Measurements from ENCODE around the gene GMPPB. TPM values are rescaled to one million over a fixed set of nuclear protein-coding genes. Genes with fewer than 3 reads are reported as not detected.

The GMPPB gene
- total RNA-seq, 4 donors from 2014 or later: 15.6 to 20.5 (median 17.3) TPM

GRCh38 chr3:49769286-49769915 lies 45.6 kb upstream of the GMPPB start:
- WGBS, 2 donors (ENCODE audit: low coverage in 1 of 2): 75 to 87% methylated on average over 3 of the region's 3 CpGs
- Histone ChIP-seq H3K4me3 (no peak overlapping the region), H3K36me3 (peaks cover 0 to 18% of the 10 kb centered on the region in 2 donors), H3K4me1 (peaks cover 0 to 30% (median 4%) of the 10 kb centered on the region in 3 donors), H3K27me3 (no peaks in the 10 kb centered on the region), H3K9me3 (no peaks in the 10 kb centered on the region), H3K27ac (no peak overlapping the region)
- no peak for ATAC-seq
- TF ChIP-seq POLR2A (IDR thresholded peaks at IDR 0.05) (no peak), CTCF (IDR thresholded peaks at IDR 0.05) (no peak), POLR2AphosphoS5 (IDR thresholded peaks at IDR 0.05) (no peak), EP300 (IDR thresholded peaks at IDR 0.05) (no peak)

GRCh38 chr3:49763981-49764380 lies 40.2 kb upstream of the GMPPB start:
- WGBS, 2 donors (ENCODE audit: low coverage in 1 of 2): 96% methylated on average over 4 of the region's 4 CpGs
- ATAC-seq: no peak
- TF ChIP-seq POLR2AphosphoS5 (IDR thresholded peaks at IDR 0.05) (no peak), CTCF (IDR thresholded peaks at IDR 0.05) (no peak), POLR2A (IDR thresholded peaks at IDR 0.05) (no peak), EP300 (IDR thresholded peaks at IDR 0.05) (no peak)

DNA sequence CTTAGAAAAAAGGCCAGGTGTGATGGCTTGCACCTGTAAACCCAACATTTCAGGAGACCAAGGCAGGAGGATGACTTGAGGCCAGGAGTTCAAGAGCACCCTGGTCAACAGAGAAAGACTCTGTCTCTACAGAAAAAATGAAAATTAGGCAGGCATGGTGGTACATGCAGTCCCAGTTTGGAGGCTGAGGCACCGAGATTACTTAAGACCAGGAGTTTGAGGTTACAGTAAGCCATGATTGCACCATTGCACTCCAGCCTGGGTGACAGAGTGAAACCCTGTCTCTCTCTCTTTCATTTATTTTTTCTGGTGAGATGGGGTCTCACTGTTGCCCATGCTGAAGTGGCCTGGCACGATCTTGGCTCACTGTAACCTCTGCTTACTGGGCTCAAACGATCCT lies 37.9 kb upstream of the GMPPB start:
- no peak for ATAC-seq
- Histone ChIP-seq H3K27me3 (no peaks in the 10 kb centered on the region), H3K4me1 (peaks cover 0 to 10% (median 0%) of the 10 kb centered on the region in 3 donors), H3K9me3 (no peaks in the 10 kb centered on the region), H3K36me3 (peaks cover 0 to 15% of the 10 kb centered on the region in 2 donors), H3K4me3 (no peak overlapping the region), H3K27ac (no peak overlapping the region)
- 71% methylated on average over 3 of the region's 3 CpGs; no CpG with 5 or more reads in 1 of the 2 donors for WGBS, 2 donors (ENCODE audit: low coverage in 1 of 2)
- no peak for TF ChIP-seq POLR2AphosphoS5 (IDR thresholded peaks at IDR 0.05)
- TF ChIP-seq POLR2A (IDR thresholded peaks at IDR 0.05): no peak
- TF ChIP-seq CTCF (IDR thresholded peaks at IDR 0.05): no peak
- TF ChIP-seq EP300 (IDR thresholded peaks at IDR 0.05): no peak

More at GRCh38 chr3:49763981-49764380, 40.2 kb upstream of the GMPPB start:
- H3K36me3 ChIP-seq: peaks cover 0 to 15% of the 10 kb centered on the region in 2 donors
- no peaks in the 10 kb centered on the region for H3K27me3 ChIP-seq
- H3K4me1 ChIP-seq: no peaks in the 10 kb centered on the region
- H3K27ac ChIP-seq: no peak overlapping the region
- H3K4me3 ChIP-seq: no peak overlapping the region
- no peaks in the 10 kb centered on the region for H3K9me3 ChIP-seq

DNA sequence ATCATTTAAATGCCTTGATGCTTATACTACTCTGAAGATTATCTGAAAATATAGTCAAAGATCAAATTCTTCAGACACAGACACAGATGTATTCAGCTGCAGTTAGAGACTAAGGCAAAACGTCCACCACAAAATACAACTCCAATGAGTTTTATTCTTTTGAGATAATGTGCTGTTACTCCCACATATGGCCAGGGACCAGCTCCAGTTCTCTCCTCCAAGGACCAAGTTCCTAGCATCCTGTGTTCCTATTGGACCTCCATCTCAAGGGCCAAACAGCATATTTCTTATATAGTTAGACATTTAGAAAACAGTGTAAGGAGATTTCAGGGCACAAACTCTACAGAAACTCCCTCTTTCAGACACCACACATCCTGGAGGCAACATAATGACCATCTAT lies 35.5 kb upstream of the GMPPB start:
- no peaks in the 10 kb centered on the region for H3K9me3 ChIP-seq
- peaks cover 0 to 32% (median 0%) of the 10 kb centered on the region in 3 donors for H3K4me1 ChIP-seq
- 11 to 20% methylated on average over 1 of the region's 1 CpG for WGBS, 2 donors (ENCODE audit: low coverage in 1 of 2)
- no peak overlapping the region for H3K4me3 ChIP-seq
- no peaks in the 10 kb centered on the region for H3K27me3 ChIP-seq
- peaks cover 0 to 7% of the 10 kb centered on the region in 2 donors for H3K36me3 ChIP-seq
- H3K27ac ChIP-seq: no peak overlapping the region
- ATAC-seq: no peak
- TF ChIP-seq CTCF (IDR thresholded peaks at IDR 0.05): no peak
- no peak for TF ChIP-seq POLR2AphosphoS5 (IDR thresholded peaks at IDR 0.05)
- TF ChIP-seq EP300 (IDR thresholded peaks at IDR 0.05): no peak
- no peak for TF ChIP-seq POLR2A (IDR thresholded peaks at IDR 0.05)

DNA sequence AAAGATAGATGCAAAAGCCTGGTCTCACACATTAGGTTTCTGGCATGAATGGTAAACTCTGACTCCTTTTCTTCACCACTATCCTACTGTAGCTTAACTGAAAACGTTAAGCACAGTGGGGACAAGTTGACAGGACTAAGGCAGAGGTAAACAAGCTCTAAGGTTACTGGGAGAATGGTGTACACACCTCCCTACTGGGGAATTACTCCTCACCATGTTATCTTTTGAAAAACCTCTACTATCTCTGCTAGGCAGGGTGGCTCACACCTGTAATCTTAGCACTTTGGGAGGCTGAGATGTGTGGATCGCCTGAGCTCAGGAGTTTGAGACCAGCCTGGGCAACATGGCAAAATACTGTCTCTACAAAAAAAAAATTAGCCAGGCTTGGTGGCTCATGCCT lies 33.4 kb upstream of the GMPPB start:
- 50% methylated on average over 2 of the region's 2 CpGs; no CpG with 5 or more reads in 1 of the 2 donors for WGBS, 2 donors (ENCODE audit: low coverage in 1 of 2)
- Histone ChIP-seq H3K27me3 (no peaks in the 10 kb centered on the region), H3K4me1 (peaks cover 0 to 48% (median 0%) of the 10 kb centered on the region in 3 donors), H3K4me3 (no peak overlapping the region), H3K9me3 (no peaks in the 10 kb centered on the region), H3K36me3 (peaks cover 0 to 2% of the 10 kb centered on the region in 2 donors), H3K27ac (no peak overlapping the region)
- TF ChIP-seq CTCF (IDR thresholded peaks at IDR 0.05): no peak
- TF ChIP-seq POLR2AphosphoS5 (IDR thresholded peaks at IDR 0.05): no peak
- TF ChIP-seq POLR2A (IDR thresholded peaks at IDR 0.05): no peak
- no peak for TF ChIP-seq EP300 (IDR thresholded peaks at IDR 0.05)
- ATAC-seq: no peak

All from gastroesophageal sphincter (tissue), 4 donors.